ENCODE measurements around the gene RRAGD. TPM values are rescaled to one million over a fixed set of nuclear protein-coding genes. Genes with fewer than 3 reads are reported as not detected.

RRAGD gene, protein sequence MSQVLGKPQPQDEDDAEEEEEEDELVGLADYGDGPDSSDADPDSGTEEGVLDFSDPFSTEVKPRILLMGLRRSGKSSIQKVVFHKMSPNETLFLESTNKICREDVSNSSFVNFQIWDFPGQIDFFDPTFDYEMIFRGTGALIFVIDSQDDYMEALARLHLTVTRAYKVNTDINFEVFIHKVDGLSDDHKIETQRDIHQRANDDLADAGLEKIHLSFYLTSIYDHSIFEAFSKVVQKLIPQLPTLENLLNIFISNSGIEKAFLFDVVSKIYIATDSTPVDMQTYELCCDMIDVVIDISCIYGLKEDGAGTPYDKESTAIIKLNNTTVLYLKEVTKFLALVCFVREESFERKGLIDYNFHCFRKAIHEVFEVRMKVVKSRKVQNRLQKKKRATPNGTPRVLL
- 2.9 and 3.1 TPM in 2 replicates for total RNA-seq

DNA sequence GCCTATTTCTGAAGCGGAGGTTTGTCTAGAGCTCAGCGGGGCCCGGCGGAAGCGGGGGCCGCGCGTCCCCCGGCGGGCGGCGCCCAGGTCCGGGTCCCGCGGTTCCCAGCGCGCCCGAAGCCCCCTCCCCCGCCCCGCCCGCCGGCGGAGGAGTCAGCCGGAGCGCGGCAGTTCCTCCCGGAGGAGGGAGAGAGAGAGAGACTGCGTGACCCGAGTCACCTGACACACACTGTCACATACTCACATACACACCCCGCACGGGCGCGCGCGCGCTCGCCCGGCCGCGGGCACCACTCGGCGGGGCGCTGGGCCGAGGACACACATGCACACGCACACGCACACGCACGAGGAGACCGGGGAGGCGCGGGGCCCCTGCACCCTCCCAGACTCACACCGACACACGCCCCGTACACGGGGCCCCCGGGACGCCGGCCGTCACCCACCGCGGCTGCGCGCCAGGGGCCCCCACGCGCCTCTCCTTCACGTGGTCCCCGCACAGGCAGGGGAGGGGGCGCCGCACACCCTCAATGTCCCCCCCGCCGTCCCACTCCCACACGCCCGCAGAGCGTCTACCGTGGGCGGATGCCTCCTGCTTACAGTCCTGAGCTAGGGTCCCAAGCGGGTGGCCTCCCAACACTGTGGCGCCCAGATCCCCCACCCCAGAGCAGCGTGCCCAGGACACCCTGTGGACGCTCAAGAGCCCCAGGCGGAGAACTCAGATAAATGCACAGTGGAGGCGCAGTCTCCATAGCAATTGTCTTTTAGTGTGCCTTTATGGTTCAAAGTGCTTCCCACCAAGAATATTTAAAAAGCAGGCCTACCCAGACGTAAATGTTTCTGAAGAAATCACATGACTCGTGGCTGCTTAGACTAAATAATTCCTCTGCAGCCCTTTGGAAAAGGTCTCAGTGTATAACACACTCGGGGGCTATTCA lies at the start of gene RRAGD:
Gene RRAGD (minus strand): TSS at position 203 of the 935 bp plus-strand sequence. CDS start 280 bp downstream, outside the sequence.

DNA sequence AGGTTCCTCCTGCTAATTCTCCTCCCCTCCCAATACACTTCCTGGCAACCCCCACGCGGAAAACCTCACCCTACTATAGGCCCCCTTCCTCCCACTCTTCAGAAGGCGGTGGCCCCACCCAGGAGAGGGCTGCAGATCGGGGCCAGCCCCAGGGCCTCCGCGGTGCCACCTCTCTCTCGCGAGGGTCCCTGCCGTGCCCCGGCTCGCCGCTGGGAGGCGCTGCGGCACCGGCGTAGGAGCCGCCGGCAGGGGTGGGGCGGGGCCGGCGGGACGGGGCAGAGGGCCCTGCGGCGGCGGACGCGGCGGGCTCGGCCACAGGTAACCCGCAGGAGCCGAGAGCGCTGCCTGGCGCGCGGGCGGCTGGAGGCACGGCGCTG lies 20.8 kb upstream of the RRAGD start, which contains the start of gene ANKRD6:
Gene ANKRD6 (plus strand): TSS at position 278 of the 377 bp plus-strand sequence. CDS start 133,825 bp downstream, outside the sequence.

DNA sequence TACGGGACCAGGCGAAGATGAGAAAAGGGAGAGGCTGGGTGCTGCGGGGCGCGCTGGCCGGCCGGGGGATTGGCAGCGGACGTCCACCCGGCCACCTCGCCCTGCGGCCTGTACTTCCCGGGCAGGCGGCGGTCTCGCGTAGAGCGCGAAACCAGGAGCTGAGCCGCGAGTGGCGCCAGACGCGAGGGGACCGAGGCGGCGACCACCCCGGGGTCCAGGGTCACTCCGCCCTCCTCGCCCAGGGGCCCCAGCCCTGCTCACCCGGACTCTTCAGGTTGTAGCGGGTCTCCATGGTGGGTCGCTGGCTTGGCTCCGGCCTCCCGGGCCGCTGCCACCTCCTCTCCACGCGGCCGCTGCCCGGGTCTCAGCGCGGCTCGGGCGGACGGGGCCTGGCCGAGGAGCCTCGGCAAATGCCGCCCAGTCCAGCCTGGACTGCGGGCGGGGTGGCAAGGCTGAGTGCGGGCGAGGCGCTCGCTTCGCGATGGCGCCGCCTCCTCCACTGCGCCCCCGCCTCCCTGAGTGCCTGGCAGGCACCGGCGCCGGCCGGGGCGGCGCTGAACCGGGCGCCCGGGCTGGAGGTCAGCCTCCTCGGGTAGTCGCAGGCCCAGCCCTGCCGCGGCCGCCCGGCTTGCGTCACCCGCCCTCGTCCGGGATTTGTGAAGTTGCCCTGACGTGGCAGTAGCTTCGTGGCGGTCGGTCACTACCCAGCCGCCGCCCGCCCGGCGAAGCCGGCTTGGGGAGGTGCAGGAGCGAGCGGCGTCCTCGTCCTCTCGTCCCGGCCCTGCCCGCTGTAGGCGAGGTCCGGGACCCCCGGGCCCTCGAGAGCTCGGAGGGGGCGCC lies 59.6 kb downstream of the RRAGD start, which contains the start of gene UBE2J1:
Gene UBE2J1 (minus strand): TSS at position 445 of the 840 bp plus-strand sequence. CDS start 153 bp downstream, at position 292.

DNA sequence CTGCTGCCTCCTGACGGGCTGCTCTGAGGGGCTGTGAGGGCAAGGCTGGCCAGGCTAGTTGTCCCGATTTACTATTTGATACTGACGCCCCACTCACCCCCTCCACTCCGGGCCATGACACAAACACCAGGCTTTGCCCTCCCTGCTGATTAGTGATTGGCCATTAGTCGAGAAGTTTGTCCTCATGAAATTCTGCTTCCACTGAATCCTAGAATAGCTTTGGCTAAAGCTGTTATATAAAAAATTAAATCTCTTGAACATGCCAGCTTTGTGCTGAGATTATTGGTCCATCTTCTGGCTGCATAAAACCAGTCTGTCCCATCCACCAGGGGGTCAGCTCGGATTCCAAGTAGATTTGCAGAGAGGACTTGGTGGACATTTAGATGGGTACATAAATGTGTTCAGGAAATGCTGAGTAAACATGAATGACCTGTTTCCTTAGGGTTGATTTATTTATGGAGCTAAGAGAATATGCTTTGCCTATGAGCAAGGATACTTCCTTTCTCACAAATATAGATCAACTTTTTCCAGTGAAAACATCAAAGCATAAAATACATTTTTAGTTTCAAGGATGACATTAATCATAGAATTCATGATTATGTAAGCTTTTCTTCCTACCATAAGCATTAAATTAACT lies 96.7 kb downstream of the RRAGD start, which contains the start of gene GABRR2:
Gene GABRR2 (minus strand): TSS at position 51 of the 637 bp plus-strand sequence. CDS start 134 bp downstream, outside the sequence.

Other genes with a start within 250 kb of the RRAGD start
- gene GABRR1, start 194.9 kb downstream of the RRAGD start, total RNA-seq, result not detected in 2 replicates
- 0.39 TPM in 1 of 2 replicates, not detected in the other for gene GABRR2, start 97.0 kb downstream of the RRAGD start, total RNA-seq
- gene UBE2J1, start 59.6 kb downstream of the RRAGD start, total RNA-seq, result 103 and 111 TPM in 2 replicates
- gene ANKRD6, start 20.9 kb upstream of the RRAGD start, total RNA-seq, result 3.2 and 3.6 TPM in 2 replicates
- gene LYRM2, start 226.5 kb upstream of the RRAGD start, total RNA-seq, result 23.1 and 30.8 TPM in 2 replicates

All from mammary microvascular endothelial cell (primary cell).